SK-N-SH treated with all-trans-retinoic acid at 6 μM for 48 hours (cell line): ENCODE results near the gene C15orf62.

Experiments
- ARNTL ChIP-seq: fragments of 450-650 bp; formaldehyde crosslinking; IDR thresholded peaks from 2 replicates; pipeline ENCODE4 v1.5.0; 2020; ENCODE audit warnings: low read depth, mild to moderate bottlenecking, moderate library complexity, borderline replicate concordance
- CSDC2 ChIP-seq: fragments of 250-450 bp; sonication (Bioruptor Pico); IDR thresholded peaks from 2 replicates; pipeline ENCODE4 v1.5.0; 2020; ENCODE audit warnings: mild to moderate bottlenecking, moderate library complexity
- POU6F1 ChIP-seq: fragments of 250-450 bp; sonication (Bioruptor Pico); IDR thresholded peaks from 2 replicates; pipeline ENCODE4 v1.8.0; 2021; ENCODE audit warnings: low read depth, mild to moderate bottlenecking, moderate library complexity, borderline replicate concordance
- PPARA ChIP-seq: fragments of 250-450 bp; sonication (Bioruptor Pico); IDR thresholded peaks from 2 replicates; pipeline ENCODE4 v1.5.0; 2020; ENCODE audit warnings: mild to moderate bottlenecking, borderline replicate concordance

- TF ChIP-seq CSDC2 (no peak), POU6F1 (CRISPR knock-in tag) (no peak), ARNTL (CRISPR knock-in tag) (no peak), PPARA (no peak)
Observed at GRCh38 chr15:40755812-40756208, 14.0 kb upstream of the C15orf62 start.
